DMS 273 (cell line): ENCODE data around the gene SPINK9.
A peak's percentile ranks its signal among the peaks of the same experiment; 100 is the strongest.
"Not testable (repeated sequence)": the region's sequence is repeated elsewhere in the genome, so short reads cannot be mapped to it uniquely, and the experiment has no call there.

Source experiments
- DNase-seq: peaks from one replicate; lab custom pipeline; 2025; ENCODE audit not compliant: unreplicated experiment; lab: John Stamatoyannopoulos, UW

Gene SPINK9

GRCh38 chr5:148335259-148335658 is at the start of gene SPINK9:
Gene SPINK9, plus strand, starts transcription at chr5:148335559. Its CDS starts 55 bp downstream, at chr5:148335614.
- no peak for DNase-seq

GRCh38 chr5:148290271-148291195 is 44.8 kb upstream of the SPINK9 start:
- peak; percentile 42 for DNase-seq

GRCh38 chr5:148297731-148298130 is 37.6 kb upstream of the SPINK9 start:
- no peak for DNase-seq

GRCh38 chr5:148306446-148306845 is 28.9 kb upstream of the SPINK9 start:
- DNase-seq: no peak

- DNase-seq: no peak
Measured at GRCh38 chr5:148309019-148309418, 26.3 kb upstream of the SPINK9 start.

- DNase-seq: no peak
Measured at GRCh38 chr5:148309746-148310145, 25.6 kb upstream of the SPINK9 start.

GRCh38 chr5:148311484-148311883 is 23.9 kb upstream of the SPINK9 start:
- no peak for DNase-seq

GRCh38 chr5:148312153-148312552 is 23.2 kb upstream of the SPINK9 start, which contains the start of gene SPINK7:
Gene SPINK7, plus strand, starts transcription at chr5:148312423. Its CDS starts 61 bp downstream, at chr5:148312484.
- DNase-seq: no peak

- DNase-seq: peak; percentile 2
Measured at GRCh38 chr5:148314187-148314586, 21.2 kb upstream of the SPINK9 start.

- DNase-seq: no peak
Measured at GRCh38 chr5:148314731-148315130, 20.6 kb upstream of the SPINK9 start.

GRCh38 chr5:148320011-148320963 is 15.1 kb upstream of the SPINK9 start:
- DNase-seq: not testable (repeated sequence)

- DNase-seq: no peak
Measured at GRCh38 chr5:148333262-148333849, 2.0 kb upstream of the SPINK9 start.

GRCh38 chr5:148336704-148337435 is 1.5 kb downstream of the SPINK9 start:
- no peak for DNase-seq

- no peak for DNase-seq
Measured at GRCh38 chr5:148342371-148343045, 7.1 kb downstream of the SPINK9 start.

GRCh38 chr5:148343046-148343407 is 7.7 kb downstream of the SPINK9 start:
- DNase-seq: no peak

- DNase-seq: no peak
Measured at GRCh38 chr5:148343603-148344487, 8.5 kb downstream of the SPINK9 start.

- DNase-seq: no peak
Measured at GRCh38 chr5:148347706-148348105, 12.3 kb downstream of the SPINK9 start.

GRCh38 chr5:148352696-148353095 is 17.3 kb downstream of the SPINK9 start:
- no peak for DNase-seq

GRCh38 chr5:148353634-148354033 is 18.3 kb downstream of the SPINK9 start:
- no peak for DNase-seq
